Glutamatergic neuron (in vitro differentiated cells): Measurements from ENCODE around the gene KIAA0232. TPM values are rescaled to one million over a fixed set of nuclear protein-coding genes. Genes with fewer than 3 reads are reported as not detected.

Experiments
- DNase-seq: peaks from one replicate; pipeline ENCODE4 v3.0.0; 2022
- H3K27ac Mint-ChIP-seq: one replicate; pipeline ENCODE4 v1.8.0; 2020; ENCODE audit warnings: mild to moderate bottlenecking, mixed read lengths, inconsistent platforms; ENCODE audit not compliant: unreplicated experiment
- H3K27me3 Mint-ChIP-seq: one replicate; pipeline ENCODE4 v1.8.0; 2020; ENCODE audit warnings: mild to moderate bottlenecking, moderate library complexity, mixed read lengths, inconsistent platforms; ENCODE audit not compliant: unreplicated experiment
- H3K36me3 Mint-ChIP-seq: one replicate; pipeline ENCODE4 v1.8.0; 2020; ENCODE audit warnings: mild to moderate bottlenecking, mixed read lengths, inconsistent platforms; ENCODE audit not compliant: unreplicated experiment
- H3K4me1 Mint-ChIP-seq: one replicate; pipeline ENCODE4 v1.8.0; 2020; ENCODE audit warnings: mild to moderate bottlenecking, low read depth, mixed read lengths, inconsistent platforms; ENCODE audit not compliant: unreplicated experiment
- H3K4me3 Mint-ChIP-seq: one replicate; pipeline ENCODE4 v1.8.0; 2020; ENCODE audit warnings: mild to moderate bottlenecking, mixed read lengths, inconsistent platforms; ENCODE audit not compliant: unreplicated experiment
- H3K9me3 Mint-ChIP-seq: one replicate; pipeline ENCODE4 v1.8.0; 2020; ENCODE audit warnings: mild to moderate bottlenecking, moderate library complexity, mixed read lengths, inconsistent platforms; ENCODE audit not compliant: unreplicated experiment
- CTCF ChIP-seq: fragments of 200-600 bp; sonication (generic); IDR thresholded peaks from one replicate; pipeline ENCODE4 v1.5.0; 2021; ENCODE audit not compliant: partially characterized antibody, unreplicated experiment
- total RNA-seq: library from RNA; stranded (reverse); fragmentation: NEBNext Ultra II Directional; extraction: Animal tissue kit (Norgen Biotek cat#: 25700); gene quantifications from one replicate; pipeline ENCODE4 v1.2.1, GENCODE V29; 2021; ENCODE audit not compliant: unreplicated experiment

Gene KIAA0232
- total RNA-seq, 1 donor from 2014 or later, result 64.4 TPM

DNA sequence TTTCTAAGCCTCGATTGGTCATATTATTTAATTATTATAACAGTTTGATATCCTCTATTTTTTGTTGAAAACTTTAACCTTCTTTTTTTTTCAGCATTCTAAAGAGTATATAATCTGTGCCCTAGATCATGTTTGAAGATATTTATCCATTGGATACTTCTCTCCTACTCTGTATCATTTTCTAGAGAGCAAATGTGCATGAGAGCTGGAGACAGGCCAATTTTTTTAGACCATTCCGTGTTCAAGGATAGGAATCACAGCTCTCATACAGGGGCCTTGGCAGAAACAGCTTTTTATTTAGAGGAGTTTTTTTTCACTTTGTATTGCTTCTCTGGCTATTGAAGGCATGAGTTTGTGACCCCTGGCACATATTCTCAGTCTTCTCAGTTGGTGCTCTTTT, 69.4 kb downstream of the KIAA0232 start:
- TF ChIP-seq CTCF, result no peak
- DNase-seq, result no peak
- Mint-ChIP-seq H3K36me3 (peaks cover 4% of the 10 kb centered on the region), H3K4me3 (no peak overlapping the region), H3K27ac (no peak overlapping the region), H3K27me3 (peaks cover 5% of the 10 kb centered on the region), H3K4me1 (peaks cover 41% of the 10 kb centered on the region), H3K9me3 (peaks cover 7% of the 10 kb centered on the region)

DNA sequence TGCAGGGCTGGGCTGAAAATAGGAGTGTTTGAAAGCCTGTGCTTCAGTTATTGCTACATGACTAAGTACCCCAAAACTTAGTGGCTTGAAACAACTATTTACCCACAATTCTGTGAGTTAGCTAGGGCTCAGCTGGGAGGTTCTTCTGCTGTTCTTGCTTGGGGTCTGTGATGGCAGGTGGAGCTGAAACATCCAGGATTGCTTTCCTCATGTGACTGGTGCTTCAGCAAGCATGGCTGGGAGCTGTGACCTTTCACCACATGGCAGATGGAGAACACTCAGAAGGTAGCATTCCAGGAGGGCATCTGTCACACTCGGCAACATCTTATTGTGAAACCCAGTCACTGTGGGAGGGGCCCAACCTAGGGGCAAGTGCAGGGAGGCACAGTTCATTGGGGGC, 70.1 kb downstream of the KIAA0232 start:
- no peak for DNase-seq
- TF ChIP-seq CTCF, result no peak
- Mint-ChIP-seq H3K9me3 (peaks cover 7% of the 10 kb centered on the region), H3K27ac (no peak overlapping the region), H3K27me3 (peaks cover 5% of the 10 kb centered on the region), H3K4me1 (peaks cover 41% of the 10 kb centered on the region), H3K4me3 (no peak overlapping the region), H3K36me3 (peaks cover 4% of the 10 kb centered on the region)

DNA sequence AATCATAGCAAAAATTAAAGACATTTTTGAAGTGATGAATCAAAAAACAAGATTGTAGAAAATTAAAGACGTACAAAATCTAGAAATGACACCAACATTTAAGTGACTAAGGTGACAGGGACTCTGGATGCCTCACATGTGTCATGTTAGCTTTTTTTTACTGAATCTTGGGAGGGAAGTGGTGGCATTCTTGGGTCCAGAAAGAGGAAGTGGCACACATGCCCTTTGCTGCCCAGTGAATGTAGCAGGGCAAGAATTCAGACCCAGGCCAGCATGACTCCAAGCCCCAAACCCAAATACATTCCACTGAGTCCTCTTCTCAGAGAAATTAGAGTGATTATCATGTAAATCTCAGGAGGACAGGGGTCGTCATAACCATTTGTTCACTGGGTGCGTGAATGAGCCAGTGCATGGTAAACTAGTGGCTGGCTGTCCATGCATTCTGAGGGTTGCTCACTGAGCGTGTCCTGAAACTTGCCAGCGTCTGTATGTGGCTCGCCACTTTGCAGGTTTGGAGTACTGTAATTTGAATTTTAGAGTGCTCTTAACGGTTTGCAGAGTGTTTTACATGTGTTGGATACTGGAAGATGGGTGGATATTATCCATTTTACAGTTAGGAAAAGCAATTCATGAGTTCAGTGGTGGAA, 71.7 kb downstream of the KIAA0232 start:
- no peaks in the 10 kb centered on the region for H3K36me3 Mint-ChIP-seq
- no peak for TF ChIP-seq CTCF
- no peak overlapping the region for H3K4me3 Mint-ChIP-seq
- peaks cover 29% of the 10 kb centered on the region for H3K4me1 Mint-ChIP-seq
- no peak for DNase-seq
- peaks cover 3% of the 10 kb centered on the region for H3K9me3 Mint-ChIP-seq
- H3K27me3 Mint-ChIP-seq, result peaks cover under 1% of the 10 kb centered on the region
- H3K27ac Mint-ChIP-seq, result no peak overlapping the region

- no peaks in the 10 kb centered on the region for H3K27me3 Mint-ChIP-seq
- peaks cover 3% of the 10 kb centered on the region for H3K9me3 Mint-ChIP-seq
- H3K27ac Mint-ChIP-seq, result no peak overlapping the region
- H3K4me3 Mint-ChIP-seq, result no peak overlapping the region
- H3K36me3 Mint-ChIP-seq, result peaks cover 1% of the 10 kb centered on the region
- H3K4me1 Mint-ChIP-seq, result peaks cover 25% of the 10 kb centered on the region
- DNase-seq, result no peak
- no peak for TF ChIP-seq CTCF
These were observed 73.3 kb downstream of the KIAA0232 start for GRCh38 chr4:6855692-6856297.

- Mint-ChIP-seq H3K27me3 (no peaks in the 10 kb centered on the region), H3K4me3 (peak overlapping the region; percentile 25), H3K36me3 (peaks cover 7% of the 10 kb centered on the region), H3K9me3 (peaks cover 3% of the 10 kb centered on the region), H3K27ac (no peak overlapping the region), H3K4me1 (peaks cover 25% of the 10 kb centered on the region)
- no peak for TF ChIP-seq CTCF
- no peak for DNase-seq
These were observed 73.9 kb downstream of the KIAA0232 start for GRCh38 chr4:6856391-6856790.
